Sigmoid colon (tissue), 7 donors: Measurements from ENCODE around the gene PLEKHH1. TPM values are rescaled to one million over a fixed set of nuclear protein-coding genes. Genes with fewer than 3 reads are reported as not detected.

Experiments used
- DNase-seq: peaks from one replicate; pipeline ENCODE4 v3.0.0-alpha.2; 2019
- H3K27ac ChIP-seq, 4 donors: fragments of 200-600 bp; sonication (generic); one replicate each; pipeline ENCODE4 v1.5.1; 2016 to 2019; ENCODE audit warnings: mild to moderate bottlenecking in 1 of 4
- H3K27me3 ChIP-seq, 3 donors: fragments of 200-600 bp; sonication (generic); one replicate each; pipeline ENCODE4 v1.5.1; 2019; ENCODE audit warnings: mild to moderate bottlenecking in 1 of 3
- H3K36me3 ChIP-seq, 4 donors: fragments of 200-600 bp; sonication (generic); one replicate each; pipeline ENCODE4 v1.5.1; 2016 to 2019
- H3K4me1 ChIP-seq, 4 donors: fragments of 200-600 bp; sonication (generic); one replicate each; pipeline ENCODE4 v1.5.1; 2017 to 2019
- H3K4me3 ChIP-seq, 4 donors: fragments of 200-600 bp; sonication (generic); one replicate each; pipeline ENCODE4 v1.5.1; 2017 to 2019; ENCODE audit warnings: mild to moderate bottlenecking in 2 of 4, moderate library complexity in 1 of 4
- H3K9me3 ChIP-seq, 4 donors: fragments of 200-600 bp in 3 of 4; sonication (generic) in 3 of 4; one replicate each; pipeline versions ENCODE4 v1.5.1 to v1.6.1; 2013 to 2019
- CTCF ChIP-seq, 4 experiments: fragments of 450-650 bp in 3 of 4; fragments of 200-600 bp in 1 of 4; IDR thresholded peaks; one replicate each; pipeline ENCODE4 v1.5.1; 2016 to 2019; ENCODE audit warnings: antibody characterized with exemption in 4 of 4, mild to moderate bottlenecking in 3 of 4, moderate library complexity in 2 of 4
- EP300 ChIP-seq, 4 donors: sonication (generic); formaldehyde crosslinking; IDR thresholded peaks; one replicate each; pipeline ENCODE4 v1.6.1; 2017; ENCODE audit warnings: antibody characterized with exemption in 4 of 4
- POLR2A ChIP-seq, 2 donors: fragments of 450-650 bp; IDR thresholded peaks; one replicate each; pipeline ENCODE4 v1.6.1; 2016; ENCODE audit warnings: antibody characterized with exemption in 2 of 2, mild to moderate bottlenecking in 2 of 2, moderate library complexity in 2 of 2
- POLR2AphosphoS5 ChIP-seq, 4 donors: sonication (generic); formaldehyde crosslinking; IDR thresholded peaks; one replicate each; pipeline ENCODE4 v1.6.1; 2017; ENCODE audit warnings: antibody characterized with exemption in 4 of 4
- WGBS, 2 donors: extraction: QIAGEN DNeasy Blood & Tissue Kit; methylation state at CpG; one replicate each; pipeline ENCODE4 v1.1.7; 2013; 5-methylcytosine and 5-hydroxymethylcytosine counted together
- intact Hi-C: fragments of 100-400 bp; cut with DNase I; formaldehyde crosslinking; loops from one replicate; pipeline ENCODE4 v1.15.1; 2023
- polyA plus RNA-seq, 3 donors: library from polyadenylated mRNA; stranded (reverse); fragments of 200-250 nt; gene quantifications; one replicate each; pipeline ENCODE4 v1.2.3, GENCODE V29; 2013
- total RNA-seq, 4 donors: library from RNA; depleted of rRNA; stranded (reverse); fragments of >200 nt; gene quantifications; one replicate each; pipeline ENCODE4 v1.1.0, GENCODE V29; 2016
- donor health status: healthy with polysubstance abuse.
- donor health status: Bipolar disorder and iron deficiency.
- donor health status: healthy.

PLEKHH1 gene
- total and polyA plus RNA-seq, 7 donors = 2.0 to 25.3 (median 8.0) TPM

GRCh38 chr14:67512463-67513310 lies 20.4 kb upstream of the PLEKHH1 start:
- H3K27ac ChIP-seq = no peak overlapping the region
- H3K9me3 ChIP-seq = no peaks in the 10 kb centered on the region
- peaks cover 0 to 24% (median 18%) of the 10 kb centered on the region in 4 donors for H3K4me1 ChIP-seq
- H3K36me3 ChIP-seq = no peaks in the 10 kb centered on the region
- no peak for DNase-seq
- no peak for TF ChIP-seq CTCF (IDR thresholded peaks at IDR 0.05)
- TF ChIP-seq POLR2AphosphoS5 (IDR thresholded peaks at IDR 0.05) = no peak
- no peak for TF ChIP-seq EP300 (IDR thresholded peaks at IDR 0.05)
- TF ChIP-seq POLR2A (IDR thresholded peaks at IDR 0.05) = no peak
- 81 to 89% methylated on average over 8 of the region's 8 CpGs for WGBS, 2 donors
- H3K4me3 ChIP-seq = no peak overlapping the region
- intact Hi-C loops = loop anchor here (5.0 to 10.0 kb wide), 2 partner anchors 85 to 192 kb away; partner anchors contain the start of gene RDH12
- H3K27me3 ChIP-seq = no peaks in the 10 kb centered on the region

GRCh38 chr14:67513631-67514108 lies 19.4 kb upstream of the PLEKHH1 start:
- no peaks in the 10 kb centered on the region for H3K9me3 ChIP-seq
- no peaks in the 10 kb centered on the region for H3K36me3 ChIP-seq
- WGBS, 2 donors = 66 to 89% methylated on average over 1 of the region's 1 CpG
- intact Hi-C loops = loop anchor here (5.0 to 10.0 kb wide), 2 partner anchors 86 to 191 kb away; partner anchors contain the start of gene RDH12
- no peaks in the 10 kb centered on the region for H3K27me3 ChIP-seq
- peaks cover 0 to 24% (median 18%) of the 10 kb centered on the region in 4 donors for H3K4me1 ChIP-seq
- DNase-seq = no peak
- H3K27ac ChIP-seq = peak overlapping the region; percentile 70 to 78 (median 76)
- TF ChIP-seq POLR2AphosphoS5 (IDR thresholded peaks at IDR 0.05) (no peak), CTCF (IDR thresholded peaks at IDR 0.05) (no peak), POLR2A (IDR thresholded peaks at IDR 0.05) (no peak), EP300 (IDR thresholded peaks at IDR 0.05) (no peak)
- no peak overlapping the region for H3K4me3 ChIP-seq

- TF ChIP-seq POLR2AphosphoS5 (IDR thresholded peaks at IDR 0.05) = no peak
- no peak for TF ChIP-seq POLR2A (IDR thresholded peaks at IDR 0.05)
- no peak for TF ChIP-seq CTCF (IDR thresholded peaks at IDR 0.05)
- TF ChIP-seq EP300 (IDR thresholded peaks at IDR 0.05) = no peak
- H3K27me3 ChIP-seq = no peaks in the 10 kb centered on the region
- peaks cover 0 to 24% (median 18%) of the 10 kb centered on the region in 4 donors for H3K4me1 ChIP-seq
- peak overlapping the region; percentile 83 to 99 (median 94) for H3K4me3 ChIP-seq
- peak overlapping the region; percentile 70 to 78 (median 76) for H3K27ac ChIP-seq
- no peak for DNase-seq
- H3K9me3 ChIP-seq = no peaks in the 10 kb centered on the region
- 16 to 59% methylated on average over 9 of the region's 9 CpGs for WGBS, 2 donors
- no peaks in the 10 kb centered on the region for H3K36me3 ChIP-seq
- intact Hi-C loops = loop anchor here (5.0 to 10.0 kb wide), 2 partner anchors 87 to 191 kb away; partner anchors contain the start of gene RDH12
Measured at GRCh38 chr14:67514203-67514607, 18.9 kb upstream of the PLEKHH1 start.

DNA sequence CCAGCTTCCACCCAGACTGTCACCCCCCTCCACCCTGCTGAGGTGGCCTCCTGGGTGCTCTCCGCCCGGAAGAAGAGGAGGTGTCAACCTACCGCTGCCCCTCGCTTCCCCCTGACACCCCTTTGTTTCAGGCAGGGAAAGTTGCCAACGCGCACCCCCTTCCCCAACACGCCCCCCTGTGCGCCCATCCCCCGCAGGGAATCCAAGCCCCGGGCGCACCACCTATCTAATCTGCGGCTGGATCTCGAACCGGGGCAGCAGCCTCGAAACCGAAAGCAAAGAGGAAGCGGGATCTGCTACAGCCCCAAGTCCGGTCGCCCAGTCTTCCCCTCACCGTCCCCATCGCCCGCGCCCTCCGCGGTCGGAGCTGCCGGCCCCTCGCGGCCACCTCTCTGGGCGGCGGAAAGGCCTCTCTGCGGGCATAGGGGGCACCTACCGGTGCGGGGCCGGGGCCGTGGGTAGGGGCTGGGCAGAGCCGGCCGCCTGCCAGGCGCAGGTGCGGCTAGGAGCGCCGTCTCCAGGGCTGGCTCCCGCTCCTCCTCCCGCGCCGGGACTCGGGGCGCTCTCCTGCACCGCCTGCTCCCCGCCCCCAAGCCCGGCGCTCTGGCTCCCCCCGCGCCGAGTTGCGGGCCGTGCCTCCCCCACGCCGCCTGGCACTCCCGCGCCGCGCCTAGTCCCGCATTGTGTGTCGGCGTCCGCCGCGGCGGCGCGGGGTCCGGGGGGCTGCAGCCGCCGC lies 18.3 kb upstream of the PLEKHH1 start:
- DNase-seq = peak; percentile 77
- WGBS, 2 donors = 1% methylated on average over 75 of the region's 75 CpGs
- no peaks in the 10 kb centered on the region for H3K9me3 ChIP-seq
- intact Hi-C loops = loop anchor here (5.0 to 10.0 kb wide), 3 partner anchors 73 to 190 kb away; partner anchors contain the start of gene RDH12
- H3K27me3 ChIP-seq = no peaks in the 10 kb centered on the region
- peak overlapping the region; percentile 70 to 78 (median 76) for H3K27ac ChIP-seq
- H3K4me1 ChIP-seq = peaks cover 0 to 24% (median 18%) of the 10 kb centered on the region in 4 donors
- TF ChIP-seq POLR2AphosphoS5 (IDR thresholded peaks at IDR 0.05) (peak in 1 of 4 donors; percentile 4), EP300 (IDR thresholded peaks at IDR 0.05) (no peak), CTCF (IDR thresholded peaks at IDR 0.05) (no peak), POLR2A (IDR thresholded peaks at IDR 0.05) (no peak)
- peak overlapping the region; percentile 83 to 99 (median 94) for H3K4me3 ChIP-seq
- no peaks in the 10 kb centered on the region for H3K36me3 ChIP-seq
